H1 (cell line): ENCODE measurements around the gene MEGF11.

Experiments
- EP300 ChIP-seq, 2 experiments: IDR thresholded peaks; 1 replicate in 1 of 2; 2 replicates in 1 of 2; pipeline ENCODE4 v1.6.1; 2011 to 2012; ENCODE audit warnings: low read depth in 2 of 2, low read length in 2 of 2, mild to moderate bottlenecking in 2 of 2, borderline replicate concordance in 1 of 2, inconsistent platforms in 1 of 2, moderate library complexity in 1 of 2
- POLR2AphosphoS5 ChIP-seq: IDR thresholded peaks from 2 replicates; pipeline ENCODE4 v1.6.1; 2011; ENCODE audit warnings: low read depth, low read length
- RFX5 ChIP-seq: IDR thresholded peaks from 2 replicates; pipeline ENCODE4 v1.6.1; 2011; ENCODE audit warnings: low read depth, low read length, improper control_type of control experiment, borderline replicate concordance
- RXRA ChIP-seq: IDR thresholded peaks from 2 replicates; pipeline ENCODE4 v1.6.1; 2011; ENCODE audit warnings: low read depth, mild to moderate bottlenecking, low read length, moderate library complexity; ENCODE audit not compliant: insufficient read depth
- SIRT6 ChIP-seq: IDR thresholded peaks from one replicate; pipeline ENCODE4 v1.7.1; 2012; ENCODE audit warnings: low read length, inconsistent platforms
- ZNF274 ChIP-seq: IDR thresholded peaks from 2 replicates; pipeline ENCODE4 v1.7.0; 2012; ENCODE audit warnings: low read length, borderline replicate concordance; ENCODE audit errors: extremely low read depth
- TF ChIP-seq, protein P1 (sequence below), 3 experiments: IDR thresholded peaks; 1 replicate in 2 of 3; 2 replicates in 1 of 3; pipeline versions ENCODE4 v1.5.1 to v1.6.1; 2011; ENCODE audit warnings: low read length in 3 of 3, mild to moderate bottlenecking in 3 of 3, inconsistent platforms in 2 of 3, low read depth in 1 of 3, moderate library complexity in 1 of 3; ENCODE audit not compliant: insufficient read depth in 1 of 3; ENCODE audit errors: control extremely low read depth in 1 of 3
- TF ChIP-seq, protein P2 (sequence below): IDR thresholded peaks from 2 replicates; pipeline ENCODE4 v1.6.1; 2011; ENCODE audit warnings: low read length, improper control_type of control experiment
- TF ChIP-seq, protein P3 (sequence below): IDR thresholded peaks from 2 replicates; pipeline ENCODE4 v1.6.1; 2012; ENCODE audit warnings: inconsistent platforms

DNA sequence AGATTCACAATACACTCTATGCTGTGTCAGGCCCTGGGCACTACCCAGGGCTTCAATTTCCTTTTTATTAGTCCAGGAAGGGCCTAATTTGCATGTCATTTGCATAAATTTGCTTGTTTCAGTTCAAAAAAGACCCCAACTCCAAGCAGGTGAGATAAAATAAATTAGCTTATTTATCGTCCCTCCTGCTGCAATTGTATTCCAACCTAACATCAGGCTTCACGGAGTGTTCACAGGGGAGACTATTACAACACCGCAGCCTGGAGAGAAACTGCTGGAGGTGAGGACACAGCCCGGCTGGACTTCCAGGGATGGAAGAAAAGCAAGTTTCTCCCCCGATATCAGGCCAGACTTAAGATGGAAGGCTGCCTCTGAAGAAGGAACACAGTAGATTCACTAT lies 62.8 kb downstream of the MEGF11 start:
- no peak for TF ChIP-seq EP300 (IDR thresholded peaks at IDR 0.05; ENCODE audit: borderline replicate concordance in 1 of 2, low read depth in 2 of 2, low read length in 2 of 2)
- TF ChIP-seq, protein P1, sequence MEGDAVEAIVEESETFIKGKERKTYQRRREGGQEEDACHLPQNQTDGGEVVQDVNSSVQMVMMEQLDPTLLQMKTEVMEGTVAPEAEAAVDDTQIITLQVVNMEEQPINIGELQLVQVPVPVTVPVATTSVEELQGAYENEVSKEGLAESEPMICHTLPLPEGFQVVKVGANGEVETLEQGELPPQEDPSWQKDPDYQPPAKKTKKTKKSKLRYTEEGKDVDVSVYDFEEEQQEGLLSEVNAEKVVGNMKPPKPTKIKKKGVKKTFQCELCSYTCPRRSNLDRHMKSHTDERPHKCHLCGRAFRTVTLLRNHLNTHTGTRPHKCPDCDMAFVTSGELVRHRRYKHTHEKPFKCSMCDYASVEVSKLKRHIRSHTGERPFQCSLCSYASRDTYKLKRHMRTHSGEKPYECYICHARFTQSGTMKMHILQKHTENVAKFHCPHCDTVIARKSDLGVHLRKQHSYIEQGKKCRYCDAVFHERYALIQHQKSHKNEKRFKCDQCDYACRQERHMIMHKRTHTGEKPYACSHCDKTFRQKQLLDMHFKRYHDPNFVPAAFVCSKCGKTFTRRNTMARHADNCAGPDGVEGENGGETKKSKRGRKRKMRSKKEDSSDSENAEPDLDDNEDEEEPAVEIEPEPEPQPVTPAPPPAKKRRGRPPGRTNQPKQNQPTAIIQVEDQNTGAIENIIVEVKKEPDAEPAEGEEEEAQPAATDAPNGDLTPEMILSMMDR (IDR thresholded peaks at IDR 0.05; ENCODE audit: control extremely low read depth in 1 of 3, insufficient read depth in 1 of 3, low read depth in 1 of 3, low read length in 3 of 3): no peak
- TF ChIP-seq RXRA: no peak
- TF ChIP-seq ZNF274: no peak
- TF ChIP-seq, protein P2, sequence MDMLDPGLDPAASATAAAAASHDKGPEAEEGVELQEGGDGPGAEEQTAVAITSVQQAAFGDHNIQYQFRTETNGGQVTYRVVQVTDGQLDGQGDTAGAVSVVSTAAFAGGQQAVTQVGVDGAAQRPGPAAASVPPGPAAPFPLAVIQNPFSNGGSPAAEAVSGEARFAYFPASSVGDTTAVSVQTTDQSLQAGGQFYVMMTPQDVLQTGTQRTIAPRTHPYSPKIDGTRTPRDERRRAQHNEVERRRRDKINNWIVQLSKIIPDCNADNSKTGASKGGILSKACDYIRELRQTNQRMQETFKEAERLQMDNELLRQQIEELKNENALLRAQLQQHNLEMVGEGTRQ: no peak
- no peak for TF ChIP-seq SIRT6
- no peak for TF ChIP-seq POLR2AphosphoS5
- no peak for TF ChIP-seq RFX5
- TF ChIP-seq, protein P3, sequence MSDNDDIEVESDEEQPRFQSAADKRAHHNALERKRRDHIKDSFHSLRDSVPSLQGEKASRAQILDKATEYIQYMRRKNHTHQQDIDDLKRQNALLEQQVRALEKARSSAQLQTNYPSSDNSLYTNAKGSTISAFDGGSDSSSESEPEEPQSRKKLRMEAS: no peak
